ENCODE results near the gene WT1.

Gene WT1

GRCh38 chr11:32411942-32412615 lies 23.3 kb downstream of the WT1 start:
- H2AFZ ChIP-seq (ENCODE audit: low read depth, low read length) = peak overlapping the region; percentile 30; the same call in 1 of the 2 replicates
- DNase-seq (no peak), ATAC-seq (ENCODE audit: insufficient read depth, low read depth) (no peak)
- H4K20me1 ChIP-seq (ENCODE audit: insufficient read depth, low read length) = no peaks in the 10 kb centered on the region
- H3K27me3 ChIP-seq (ENCODE audit: insufficient read depth, low read length, poor library complexity) = no peaks in the 10 kb centered on the region
- H3K4me1 ChIP-seq (ENCODE audit: insufficient read depth, low read length) = peaks cover 30% of the 10 kb centered on the region
- no peak overlapping the region for H3K4me2 ChIP-seq (ENCODE audit: insufficient read depth, low read length)
- no peaks in the 10 kb centered on the region for H3K36me3 ChIP-seq (ENCODE audit: insufficient read depth, low read length)
- 0 out of 2 replicates have a peak overlapping the region, but pooled peaks have one; percentile 15 for H3K27ac ChIP-seq (ENCODE audit: low read length)
- H3K9ac ChIP-seq (ENCODE audit: low read depth, low read length) = no peak overlapping the region
- TF ChIP-seq CTCF (IDR thresholded peaks at IDR 0.05; ENCODE audit: borderline replicate concordance, extremely low read depth, low read length, poor library complexity, severe bottlenecking) (no peak), EZH2 (IDR thresholded peaks at IDR 0.05; ENCODE audit: borderline replicate concordance, low read depth, low read length, severe bottlenecking) (no peak)
- H3K4me3 ChIP-seq (ENCODE audit: low read depth in 1 of 2, low read length in 2 of 2) = no peak overlapping the region
- H3K9me3 ChIP-seq (ENCODE audit: insufficient read depth, low read length, severe bottlenecking) = no peaks in the 10 kb centered on the region
- H3K79me2 ChIP-seq (ENCODE audit: insufficient read depth, low read length) = no peaks in the 10 kb centered on the region

GRCh38 chr11:32405592-32405991 lies 29.7 kb downstream of the WT1 start:
- Histone ChIP-seq H3K27ac (ENCODE audit: low read length) (peak overlapping the region; percentile 17), H2AFZ (ENCODE audit: low read depth, low read length) (no peak overlapping the region), H3K27me3 (ENCODE audit: insufficient read depth, low read length, poor library complexity) (no peaks in the 10 kb centered on the region), H3K9me3 (ENCODE audit: insufficient read depth, low read length, severe bottlenecking) (no peaks in the 10 kb centered on the region), H3K9ac (ENCODE audit: low read depth, low read length) (no peak overlapping the region), H3K36me3 (ENCODE audit: insufficient read depth, low read length) (no peaks in the 10 kb centered on the region), H3K4me2 (ENCODE audit: insufficient read depth, low read length) (no peak overlapping the region), H3K79me2 (ENCODE audit: insufficient read depth, low read length) (no peaks in the 10 kb centered on the region; the same call in 1 of the 2 replicates), H3K4me1 (ENCODE audit: insufficient read depth, low read length) (peaks cover 42% of the 10 kb centered on the region), H4K20me1 (ENCODE audit: insufficient read depth, low read length) (no peaks in the 10 kb centered on the region), H3K4me3 (ENCODE audit: low read depth in 1 of 2, low read length in 2 of 2) (no peak overlapping the region)
- no peak for ATAC-seq (ENCODE audit: insufficient read depth, low read depth)
- TF ChIP-seq EZH2 (IDR thresholded peaks at IDR 0.05; ENCODE audit: borderline replicate concordance, low read depth, low read length, severe bottlenecking) = no peak
- TF ChIP-seq CTCF (IDR thresholded peaks at IDR 0.05; ENCODE audit: borderline replicate concordance, extremely low read depth, low read length, poor library complexity, severe bottlenecking) = no peak
- DNase-seq = no peak

DNA sequence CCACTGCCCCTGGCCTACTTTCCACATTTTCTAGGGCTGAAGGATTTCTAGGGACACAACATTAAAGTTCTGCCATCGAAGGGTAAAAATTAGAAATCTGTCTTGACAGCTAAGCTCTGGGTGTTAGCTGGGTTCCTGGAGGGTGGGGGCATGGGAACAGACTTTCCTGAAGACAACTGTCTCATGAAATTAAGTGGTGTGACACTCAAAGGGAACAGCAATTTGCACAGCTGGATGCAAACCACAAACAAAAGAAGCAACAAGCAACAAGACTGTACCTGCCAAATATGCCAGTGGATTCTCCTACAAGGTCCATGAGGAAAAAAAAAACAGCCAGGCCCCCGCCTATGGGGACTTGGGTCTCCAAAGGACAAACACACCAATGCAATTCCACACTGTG lies 32.5 kb downstream of the WT1 start:
- Histone ChIP-seq H3K9ac (ENCODE audit: low read depth, low read length) (peak overlapping the region; percentile 44), H2AFZ (ENCODE audit: low read depth, low read length) (peak overlapping the region; percentile 41), H3K4me3 (ENCODE audit: low read depth in 1 of 2, low read length in 2 of 2) (no peak overlapping the region), H3K36me3 (ENCODE audit: insufficient read depth, low read length) (no peaks in the 10 kb centered on the region), H3K79me2 (ENCODE audit: insufficient read depth, low read length) (no peaks in the 10 kb centered on the region; the same call in 1 of the 2 replicates), H3K9me3 (ENCODE audit: insufficient read depth, low read length, severe bottlenecking) (no peaks in the 10 kb centered on the region), H3K4me1 (ENCODE audit: insufficient read depth, low read length) (peaks cover 49% of the 10 kb centered on the region), H3K27me3 (ENCODE audit: insufficient read depth, low read length, poor library complexity) (no peaks in the 10 kb centered on the region), H4K20me1 (ENCODE audit: insufficient read depth, low read length) (no peaks in the 10 kb centered on the region), H3K4me2 (ENCODE audit: insufficient read depth, low read length) (peak overlapping the region; percentile 16; the same call in 1 of the 2 replicates), H3K27ac (ENCODE audit: low read length) (peak overlapping the region; percentile 84)
- DNase-seq (peak; percentile 68), ATAC-seq (ENCODE audit: insufficient read depth, low read depth) (peak; percentile 82)
- TF ChIP-seq CTCF (IDR thresholded peaks at IDR 0.05; ENCODE audit: borderline replicate concordance, extremely low read depth, low read length, poor library complexity, severe bottlenecking) (no peak), EZH2 (IDR thresholded peaks at IDR 0.05; ENCODE audit: borderline replicate concordance, low read depth, low read length, severe bottlenecking) (no peak)

All from DND-41 (cell line).